GM10266 (cell line): ENCODE measurements around the gene ARHGAP40.

ENCODE experiments used
- DNase-seq: peaks from one replicate; pipeline ENCODE4 v3.0.0; 2012; ENCODE audit errors: extremely low spot score
- CTCF ChIP-seq: IDR thresholded peaks from 2 replicates; pipeline ENCODE4 v1.5.1; 2012; ENCODE audit warnings: mild to moderate bottlenecking, low read depth; ENCODE audit not compliant: control insufficient read depth, insufficient read depth; ENCODE audit errors: missing control alignments

The ARHGAP40 gene

GRCh38 chr20:38631155-38632022, 29.8 kb downstream of the ARHGAP40 start:
- no peak for TF ChIP-seq CTCF
- DNase-seq: no peak

- DNase-seq: peak; percentile 78
These were observed 32.0 kb downstream of the ARHGAP40 start for GRCh38 chr20:38633577-38634093.

GRCh38 chr20:38635721-38636288, 34.2 kb downstream of the ARHGAP40 start:
- no peak for TF ChIP-seq CTCF
- DNase-seq: no peak

More at GRCh38 chr20:38633577-38634093, 32.0 kb downstream of the ARHGAP40 start:
- peak; percentile 90 for TF ChIP-seq CTCF

- no peak for DNase-seq
- TF ChIP-seq CTCF: no peak
These were observed 38.9 kb downstream of the ARHGAP40 start for GRCh38 chr20:38640521-38640920.

GRCh38 chr20:38642498-38642897, 40.9 kb downstream of the ARHGAP40 start:
- TF ChIP-seq CTCF: no peak
- no peak for DNase-seq

GRCh38 chr20:38644588-38645260, 43.1 kb downstream of the ARHGAP40 start:
- DNase-seq: no peak
- TF ChIP-seq CTCF: no peak
